Measurements from ENCODE around the gene SHC3. TPM values are rescaled to one million over a fixed set of nuclear protein-coding genes. Genes with fewer than 3 reads are reported as not detected.

The SHC3 gene
- total and polyA plus RNA-seq, 2 of the 4 experiments (the other 2 are of a cell fraction): 4.5 to 13.3 TPM

GRCh38 chr9:88985616-88986015 lies 193.0 kb downstream of the SHC3 start:
- Histone ChIP-seq H4K8ac (ENCODE audit: low read depth in 2 of 2, low read length in 2 of 2) (no peak overlapping the region), H3K14ac (replicated peaks; ENCODE audit: low read depth, low read length) (no peak overlapping the region), H4K91ac (ENCODE audit: insufficient read depth, low read depth, low read length) (no peak overlapping the region), H3K4me1 (ENCODE audit: control insufficient read depth, insufficient read depth, low read length) (peaks cover 6% of the 10 kb centered on the region), H2BK15ac (ENCODE audit: low read depth, low read length) (no peak overlapping the region), H2BK20ac (ENCODE audit: low read depth, low read length) (no peak overlapping the region), H3K18ac (ENCODE audit: low read depth, low read length) (no peak overlapping the region), H3K9me1 (ENCODE audit: insufficient read depth, low read length) (no peaks in the 10 kb centered on the region; the same call in 1 of the 2 replicates), H4K20me1 (ENCODE audit: insufficient read depth, low read length) (no peaks in the 10 kb centered on the region), H3K9me3 (ENCODE audit: control insufficient read depth, insufficient read depth, low read length) (no peaks in the 10 kb centered on the region), H2AK5ac (ENCODE audit: low read depth, low read length) (no peak overlapping the region), H3K4me2 (ENCODE audit: low read depth, low read length) (no peak overlapping the region), H4K5ac (ENCODE audit: low read depth, low read length) (no peak overlapping the region), H2BK120ac (ENCODE audit: low read depth, low read length) (no peak overlapping the region), H3K9ac (ENCODE audit: low read depth, low read length) (no peak overlapping the region), H2AK9ac (replicated peaks; ENCODE audit: low read depth, low read length, poor library complexity) (no peak overlapping the region), H3K4ac (ENCODE audit: low read depth, low read length) (no peak overlapping the region), H2BK5ac (ENCODE audit: low read depth, low read length, poor library complexity, severe bottlenecking) (no peak overlapping the region), H3K56ac (ENCODE audit: extremely low read depth, insufficient read depth, low read length) (no peak overlapping the region), H3K27me3 (ENCODE audit: control insufficient read depth, insufficient read depth, low read length) (no peaks in the 10 kb centered on the region; the same call in 1 of the 2 replicates), H3K27ac (ENCODE audit: insufficient read depth, low read length) (no peak overlapping the region), H3K36me3 (ENCODE audit: control insufficient read depth, insufficient read depth, low read length) (no peaks in the 10 kb centered on the region), H3K79me1 (ENCODE audit: low read depth in 1 of 2, low read length in 2 of 2) (no peaks in the 10 kb centered on the region), H3K4me3 (ENCODE audit: insufficient read depth, low read depth, low read length) (no peak overlapping the region), H2AFZ (replicated peaks; ENCODE audit: low read length, poor library complexity) (no peak overlapping the region), H3K23ac (ENCODE audit: low read depth, low read length) (no peak overlapping the region)
- dilution Hi-C loops (cut with HindIII; ENCODE audit: low sequenced_read_pairs, unreplicated experiment): loop anchor here (25.0 kb wide), 1 partner anchor 348 kb away; no protein-coding TSS in a partner anchor
- TF ChIP-seq MAFK (IDR thresholded peaks at IDR 0.05; ENCODE audit: low read depth, low read length): no peak
- no peak for TF ChIP-seq USF2 (IDR thresholded peaks at IDR 0.05; ENCODE audit: low read depth, low read length)
- no peak for TF ChIP-seq MAZ (IDR thresholded peaks at IDR 0.05; ENCODE audit: borderline replicate concordance, low read depth, low read length)
- TF ChIP-seq RCOR1 (IDR thresholded peaks at IDR 0.05; ENCODE audit: insufficient replicate concordance, low read length): no peak
- no peak for TF ChIP-seq SMC3 (IDR thresholded peaks at IDR 0.05; ENCODE audit: low read depth, low read length)
- no peak for TF ChIP-seq CEBPB (IDR thresholded peaks at IDR 0.05; ENCODE audit: low read depth, low read length)
- TF ChIP-seq FOS (IDR thresholded peaks at IDR 0.05; ENCODE audit: low read depth, low read length): no peak
- no peak for TF ChIP-seq RFX5 (IDR thresholded peaks at IDR 0.05; ENCODE audit: low read depth, low read length)
- TF ChIP-seq NFE2L2 (IDR thresholded peaks at IDR 0.05; ENCODE audit: low read depth, low read length): no peak
- TF ChIP-seq CTCF (conservative IDR thresholded peaks at IDR 0.05; ENCODE audit: low read depth, low read length): no peak
- TF ChIP-seq CHD1 (IDR thresholded peaks at IDR 0.05; ENCODE audit: low read depth, low read length): no peak
- no peak for TF ChIP-seq ELK1 (IDR thresholded peaks at IDR 0.05; ENCODE audit: borderline replicate concordance, low read depth, low read length)
- ATAC-seq (ENCODE audit: low read depth) (no peak), DNase-seq (no peak)
- no CpG with 5 or more reads among the region's 2 CpGs for WGBS, 2 experiments (ENCODE audit: extremely low coverage in 2 of 2, insufficient read length in 1 of 2)
- ChIA-PET POLR2A (ENCODE audit: unreplicated experiment) (no interaction called here), CTCF (no interaction called here)
- no TSS peak for BruUV-seq (replicated peaks)
- in situ Hi-C loops (cut with MboI; ENCODE audit: low sequenced_read_pairs): no loop called here
- intact Hi-C loops (cut with micrococcal nuclease): no loop called here
